HG02678 (cell line): ENCODE data around the gene LTBP2.

Experiments used
- ATAC-seq: cut with Tn5 transposase; IDR thresholded peaks from one replicate; pipeline ENCODE4 v1.9.1; 2021; ENCODE audit warnings: mild to moderate bottlenecking, moderate library complexity; ENCODE audit not compliant: unreplicated experiment

Gene LTBP2

DNA sequence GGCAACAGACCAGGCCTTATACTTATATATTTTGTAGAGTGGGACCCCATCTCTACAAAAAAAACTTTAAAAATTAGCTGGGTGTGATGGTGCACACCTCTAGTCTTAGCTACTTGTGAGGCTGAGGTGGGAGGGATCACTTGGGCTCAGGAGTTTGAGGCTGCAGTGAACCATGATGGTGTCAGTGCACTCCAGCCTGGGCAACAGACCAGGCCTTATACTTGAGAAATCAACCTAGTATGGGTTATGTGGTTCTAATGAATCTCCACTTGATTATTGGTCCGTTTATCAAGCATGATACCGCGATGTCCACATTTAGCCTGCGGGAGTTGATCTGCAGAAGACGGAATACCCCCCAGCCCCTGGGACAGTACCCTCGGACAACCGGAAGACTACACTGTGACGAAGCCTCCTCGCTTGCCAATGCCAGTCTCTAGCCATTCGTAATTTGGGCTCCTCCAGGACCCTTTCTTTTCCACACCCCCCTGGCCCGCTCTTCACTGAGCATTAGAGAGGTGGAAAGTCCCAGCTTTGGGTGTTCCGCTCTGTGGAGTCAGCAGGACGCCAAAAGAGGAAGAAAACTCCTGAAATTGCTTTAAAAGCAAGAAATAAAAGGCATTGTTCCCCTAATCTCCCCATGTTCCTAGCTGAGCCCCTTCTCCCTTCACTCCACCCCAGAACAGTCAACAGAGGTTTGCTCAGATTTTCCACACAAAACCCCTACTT lies 19.4 kb downstream of the LTBP2 start:
- no peak for ATAC-seq

DNA sequence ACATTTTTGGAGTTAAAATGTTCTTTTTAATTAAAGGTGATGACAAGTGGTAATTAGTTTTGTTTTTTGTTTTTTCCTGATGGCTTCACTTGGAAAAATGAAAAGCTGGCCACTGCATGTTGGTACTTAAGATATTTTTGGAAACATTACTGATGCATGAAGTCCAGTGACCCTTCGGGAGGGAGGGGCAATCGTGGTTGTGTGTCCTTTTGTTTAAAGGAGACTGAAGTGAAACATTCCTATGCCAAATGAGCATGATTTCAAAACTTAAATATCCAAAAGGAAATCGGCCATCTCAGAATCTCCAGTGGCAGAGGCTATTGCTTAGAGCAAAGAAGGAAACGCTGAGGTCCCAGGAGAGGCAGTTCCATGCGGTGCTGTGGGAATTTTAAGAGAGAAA lies 20.1 kb downstream of the LTBP2 start:
- no peak for ATAC-seq

- no peak for ATAC-seq
These were observed 20.6 kb downstream of the LTBP2 start for GRCh38 chr14:74591394-74591793.

DNA sequence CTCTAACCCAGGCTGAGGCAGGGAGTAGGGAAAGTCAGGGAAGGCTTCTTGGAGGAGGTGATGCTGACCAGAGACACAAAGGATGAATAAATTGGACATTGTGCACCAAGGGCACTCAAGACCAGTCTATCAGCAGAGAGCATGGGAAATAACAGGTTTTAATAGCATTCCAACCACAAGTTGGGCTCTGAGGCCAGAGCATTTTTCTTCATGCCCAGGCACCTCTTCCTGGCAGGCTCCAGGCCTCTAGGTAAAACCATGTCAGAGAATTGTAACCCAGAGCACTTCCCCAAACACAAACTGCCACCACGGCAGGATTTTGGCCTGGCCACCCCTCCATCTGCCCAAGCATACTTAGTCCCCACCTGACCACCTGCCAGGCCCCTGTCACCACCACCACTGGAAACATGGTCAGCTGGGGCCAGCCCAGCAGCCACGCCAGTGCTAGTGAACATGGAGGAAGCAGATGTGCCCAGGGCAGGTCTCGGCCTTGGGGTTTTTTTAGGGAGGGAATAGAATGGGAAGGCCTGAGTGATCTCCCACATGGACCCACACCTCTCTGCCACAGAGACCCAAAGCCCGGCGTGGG lies 22.7 kb downstream of the LTBP2 start:
- ATAC-seq, result no peak

DNA sequence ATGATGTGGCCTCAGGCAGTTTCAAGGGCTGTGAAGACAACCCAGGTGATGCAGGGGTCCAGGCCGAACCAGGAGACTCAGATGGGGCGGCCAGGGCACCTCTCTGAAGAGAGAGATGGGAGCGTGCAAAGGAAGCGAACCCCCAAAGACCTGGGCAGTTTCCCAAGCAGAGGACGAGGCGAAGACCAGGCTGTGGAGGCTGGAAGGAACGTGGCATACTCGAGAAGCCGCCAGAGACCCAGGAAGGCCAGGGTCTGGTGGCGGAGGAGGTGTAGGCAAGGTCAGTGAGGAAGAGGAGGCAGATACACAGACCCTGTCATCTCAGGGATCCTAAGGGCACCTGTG lies 24.7 kb downstream of the LTBP2 start:
- ATAC-seq, result no peak

- no peak for ATAC-seq
These were observed 25.2 kb downstream of the LTBP2 start for GRCh38 chr14:74586681-74587362.

- ATAC-seq, result no peak
These were observed 26.4 kb downstream of the LTBP2 start for GRCh38 chr14:74585406-74586335.

- no peak for ATAC-seq
These were observed 27.1 kb downstream of the LTBP2 start for GRCh38 chr14:74584951-74585350.

- no peak for ATAC-seq
These were observed 28.2 kb downstream of the LTBP2 start for GRCh38 chr14:74583689-74584434.

DNA sequence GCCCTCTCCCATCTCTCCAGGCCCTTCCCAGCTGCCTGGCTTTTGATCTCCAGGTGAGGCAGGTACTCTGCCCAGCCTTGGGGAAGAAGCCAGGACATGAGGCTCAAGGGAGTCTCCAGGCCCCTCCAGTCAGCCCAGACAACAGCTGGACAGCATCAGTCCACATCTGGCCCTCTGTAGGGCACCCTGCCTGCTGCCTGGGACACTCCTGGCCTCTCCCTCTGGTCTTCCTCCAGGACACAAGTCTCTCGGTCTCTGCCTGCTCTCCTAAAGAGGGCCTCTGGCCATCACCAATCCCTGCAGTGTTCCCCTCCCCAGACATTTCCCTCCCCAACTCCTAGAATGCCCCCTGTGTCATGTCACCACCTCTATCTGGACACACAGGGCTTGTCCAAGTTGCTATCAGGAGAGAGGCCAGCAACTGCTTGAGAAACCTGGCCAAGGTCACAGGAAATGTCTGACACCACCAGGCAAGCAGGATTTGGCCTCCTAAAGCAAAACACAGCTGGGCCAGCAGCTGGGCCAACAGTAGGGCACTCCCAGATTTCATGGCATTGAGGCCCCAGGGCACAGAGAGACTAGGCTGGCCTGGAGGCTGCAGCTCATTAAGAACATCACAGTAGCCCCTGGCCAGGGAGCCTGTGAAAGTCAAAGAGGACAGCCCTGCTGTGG lies 29.0 kb downstream of the LTBP2 start:
- ATAC-seq, result no peak

DNA sequence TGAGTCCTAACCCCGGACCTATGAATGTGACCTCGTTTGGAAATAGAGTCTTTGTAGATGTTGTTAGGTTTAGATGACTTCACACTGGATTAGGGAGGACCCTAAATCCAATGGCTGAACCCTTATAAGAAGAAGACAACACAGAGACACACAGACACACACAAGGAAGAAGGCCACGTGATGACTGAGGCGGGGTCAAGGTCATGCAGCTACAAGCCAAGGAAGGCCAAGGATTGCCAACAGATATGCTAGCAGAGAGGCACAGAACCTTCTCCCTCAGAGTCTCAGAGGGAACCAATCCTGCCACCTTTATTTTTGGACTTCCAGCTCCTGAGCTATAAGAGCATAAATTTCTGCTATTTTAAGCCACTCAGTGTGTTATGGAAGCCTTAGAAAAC lies 31.8 kb downstream of the LTBP2 start:
- no peak for ATAC-seq

DNA sequence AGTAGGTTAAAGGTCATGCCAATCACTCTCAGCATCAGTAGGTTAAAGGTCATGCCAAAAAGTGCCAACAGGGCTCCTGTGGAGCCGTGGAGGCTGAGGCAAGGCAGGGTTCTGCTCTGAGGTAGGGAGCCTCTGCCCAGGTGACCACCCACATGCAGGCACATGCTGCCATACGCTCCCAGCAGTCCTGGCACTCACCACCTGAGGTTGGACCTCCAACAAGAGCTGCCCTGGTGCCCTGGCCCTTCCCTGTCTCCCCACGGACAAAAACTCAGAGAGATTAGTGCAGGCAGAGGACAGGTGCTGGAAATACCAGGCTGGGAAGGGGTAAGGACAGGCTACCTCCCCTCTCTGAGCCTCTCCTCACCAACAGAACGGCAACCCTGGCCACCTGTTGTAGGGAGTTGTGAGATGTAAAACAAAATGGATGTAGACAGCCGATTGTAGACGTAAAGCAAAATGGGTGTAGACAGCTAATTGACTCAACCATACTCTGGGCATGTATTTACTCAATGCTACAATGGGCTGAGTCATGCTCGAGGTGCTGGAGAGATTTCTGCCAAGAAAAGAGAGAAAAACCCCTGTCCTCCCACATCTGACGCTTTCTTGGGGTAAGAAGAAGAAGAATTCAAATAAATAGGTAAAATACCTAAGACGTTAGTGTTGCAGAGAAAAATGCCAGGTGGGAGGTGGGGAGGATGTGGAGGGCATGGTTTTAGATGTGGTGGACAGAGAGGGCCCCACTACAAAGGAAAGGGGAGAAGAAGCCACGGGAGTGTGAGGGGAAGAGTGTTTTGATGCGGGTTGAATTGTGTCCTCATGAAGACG lies 32.4 kb downstream of the LTBP2 start:
- no peak for ATAC-seq

DNA sequence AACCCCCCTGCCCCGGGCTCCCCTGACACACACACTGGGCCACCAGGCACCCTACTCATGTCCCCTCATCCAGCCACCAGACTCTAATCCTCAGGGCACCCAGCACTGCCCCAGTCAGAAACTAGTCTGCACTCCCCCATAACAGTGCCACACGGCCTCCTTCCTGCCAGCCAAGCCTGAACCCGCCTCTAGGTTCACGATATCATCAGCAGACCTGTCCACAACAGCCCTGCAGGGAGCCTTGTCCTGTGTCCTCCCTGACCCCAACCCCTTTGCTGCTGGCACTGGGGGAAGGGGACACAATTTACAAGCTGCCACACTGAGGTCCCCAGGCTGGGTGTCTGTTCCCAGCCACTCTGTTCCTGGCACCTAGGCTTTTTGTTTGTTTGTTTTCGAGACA lies 33.6 kb downstream of the LTBP2 start:
- ATAC-seq, result no peak

- ATAC-seq, result no peak
These were observed 34.1 kb downstream of the LTBP2 start for GRCh38 chr14:74577948-74578275.

DNA sequence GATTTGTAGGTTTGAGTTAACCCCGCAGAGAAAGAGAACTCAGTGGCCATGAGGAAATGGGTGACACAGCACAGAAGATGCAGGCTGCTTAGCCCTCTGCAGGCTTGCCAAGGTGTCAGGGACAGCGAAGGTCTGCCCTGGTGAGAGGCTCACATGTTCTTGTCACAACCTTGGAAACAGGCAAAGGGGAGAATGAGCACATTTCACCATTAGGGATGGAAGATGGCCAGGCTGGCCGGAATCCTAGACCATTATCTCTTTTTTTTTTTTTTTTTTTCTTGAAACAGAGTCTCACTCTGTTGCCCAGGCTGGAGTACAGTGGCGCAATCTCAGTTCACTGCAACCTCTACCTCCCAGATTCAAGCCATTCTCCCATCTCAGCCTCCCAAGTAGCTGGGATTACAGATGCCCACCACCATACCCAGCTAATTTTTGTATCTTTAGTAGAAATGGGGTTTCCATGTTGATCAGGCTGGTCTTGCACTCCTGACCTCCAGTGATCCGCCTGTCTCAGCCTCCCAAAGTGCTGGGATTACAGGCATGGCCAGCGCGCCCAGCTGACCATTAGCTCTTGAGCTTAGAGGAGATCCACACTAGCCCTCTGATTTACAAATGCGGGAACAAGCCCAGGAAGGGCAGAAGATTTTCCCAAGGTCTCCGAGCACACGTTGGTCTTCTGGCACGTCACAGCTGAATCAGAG lies 34.6 kb downstream of the LTBP2 start:
- ATAC-seq, result no peak

GRCh38 chr14:74575936-74576335 lies 36.1 kb downstream of the LTBP2 start:
- no peak for ATAC-seq

DNA sequence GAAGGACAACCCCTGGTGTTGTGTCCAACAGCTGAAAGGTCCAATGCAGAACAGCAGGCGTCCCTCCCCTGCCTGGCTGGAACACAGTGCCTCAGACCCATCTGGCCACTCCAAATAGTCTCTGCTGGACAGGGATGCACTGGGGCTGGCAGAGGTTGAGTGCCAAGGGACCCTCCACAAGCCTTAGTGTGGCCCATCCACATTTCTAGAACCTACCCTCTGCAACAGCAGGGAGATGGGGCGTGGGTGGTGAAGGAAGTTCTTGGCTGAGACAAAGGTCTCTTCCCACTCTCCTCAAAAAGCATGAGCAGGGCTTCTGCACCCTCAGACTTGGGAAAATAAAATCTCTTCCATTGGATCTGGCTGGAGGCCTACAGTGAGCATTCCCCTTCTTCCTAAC lies 36.5 kb downstream of the LTBP2 start:
- no peak for ATAC-seq

GRCh38 chr14:74574706-74575105 lies 37.3 kb downstream of the LTBP2 start:
- ATAC-seq, result no peak

GRCh38 chr14:74574090-74574433 lies 38.0 kb downstream of the LTBP2 start:
- ATAC-seq, result no peak
